T-cell (primary cell): ENCODE results near the gene MASP2. TPM values are rescaled to one million over a fixed set of nuclear protein-coding genes. Genes with fewer than 3 reads are reported as not detected.

ENCODE experiments used
- ATAC-seq, 4 experiments: fragments of 200-7000 bp in 3 of 4; fragments of 150-1000 bp in 1 of 4; cut with Tn5 transposase; replicated peaks in 1 of 4; 1 replicate in 3 of 4; 2 replicates in 1 of 4; pipeline ENCODE4 v1.10.0; 2021; ENCODE audit warnings: moderate library complexity in 3 of 4, mild to moderate bottlenecking in 2 of 4, moderate number of reproducible peaks in 1 of 4
- CTCF ChIA-PET, 2 donors: fragments of 300-600 bp; sonication (Branson Sonifier 250); formaldehyde crosslinking; loops; one replicate each; lab custom pipeline; 2022; ENCODE audit warnings: antibody characterized with exemption in 2 of 2; lab: Charles Lee
- POLR2A ChIA-PET, 2 donors: fragments of 300-600 bp; sonication (Branson Sonifier 250); formaldehyde crosslinking; loops; one replicate each; lab custom pipeline; 2022; ENCODE audit warnings: antibody characterized with exemption in 2 of 2; lab: Charles Lee
- DNase-seq, 35 experiments: peaks; one replicate each; pipeline versions ENCODE4 v3.0.0 to v3.0.0-alpha.2; 2013 to 2023
- H3K27ac ChIP-seq: one replicate; pipeline ENCODE4 v1.5.1; 2013; ENCODE audit warnings: low read length
- H3K27me3 ChIP-seq, 2 experiments: replicated peaks in 1 of 2; 1 replicate in 1 of 2; 2 replicates in 1 of 2; pipeline versions ENCODE4 v1.6.1 to v1.7.0; 2013; ENCODE audit warnings: low read length in 1 of 2, mixed read lengths in 1 of 2; ENCODE audit not compliant: control insufficient read depth in 2 of 2, insufficient read depth in 2 of 2; ENCODE audit errors: extremely low read depth in 1 of 2
- H3K36me3 ChIP-seq, 2 donors: 1 replicate in 1 of 2; 2 replicates in 1 of 2; pipeline versions ENCODE4 v1.6.1 to v1.7.0; 2013; ENCODE audit warnings: low read length in 1 of 2; ENCODE audit not compliant: control insufficient read depth in 2 of 2, insufficient read depth in 1 of 2; ENCODE audit errors: extremely low read depth in 1 of 2
- H3K4me1 ChIP-seq, 2 experiments: 1 replicate in 1 of 2; 2 replicates in 1 of 2; pipeline versions ENCODE4 v1.6.1 to v1.7.0; 2013; ENCODE audit warnings: low read length in 2 of 2, mixed read lengths in 1 of 2; ENCODE audit not compliant: insufficient read depth in 2 of 2, control insufficient read depth in 1 of 2; ENCODE audit errors: extremely low read depth in 1 of 2
- H3K4me3 ChIP-seq, 2 donors: 1 replicate in 1 of 2; 2 replicates in 1 of 2; pipeline versions ENCODE4 v1.5.1 to v1.7.0; 2013; ENCODE audit warnings: mild to moderate bottlenecking in 2 of 2, low read length in 1 of 2, moderate library complexity in 1 of 2; ENCODE audit not compliant: control insufficient read depth in 1 of 2; ENCODE audit errors: extremely low read depth in 1 of 2
- H3K9me3 ChIP-seq: 2 replicates; pipeline ENCODE4 v1.7.0; 2013
- H3K27ac Mint-ChIP-seq, 2 donors: one replicate each; pipeline ENCODE4 v1.8.0; 2020 to 2021; ENCODE audit warnings: mild to moderate bottlenecking in 2 of 2, mixed read lengths in 2 of 2
- H3K27me3 Mint-ChIP-seq, 2 donors: one replicate each; pipeline ENCODE4 v1.8.0; 2021 to 2022; ENCODE audit warnings: mixed read lengths in 2 of 2
- H3K36me3 Mint-ChIP-seq: one replicate; pipeline ENCODE4 v1.8.0; 2021; ENCODE audit warnings: mixed read lengths
- H3K4me1 Mint-ChIP-seq, 3 donors: one replicate each; pipeline ENCODE4 v1.8.0; 2020 to 2022; ENCODE audit warnings: mixed read lengths in 3 of 3, mild to moderate bottlenecking in 1 of 3
- H3K4me3 Mint-ChIP-seq, 3 donors: one replicate each; pipeline ENCODE4 v1.8.0; 2020 to 2022; ENCODE audit warnings: mild to moderate bottlenecking in 3 of 3, mixed read lengths in 3 of 3, moderate library complexity in 3 of 3
- H3K9me3 Mint-ChIP-seq, 3 donors: one replicate each; pipeline ENCODE4 v1.8.0; 2020 to 2022; ENCODE audit warnings: mixed read lengths in 3 of 3
- WGBS: methylation state at CpG from one replicate; pipeline ENCODE4 v1.1.5; 2013; ENCODE audit warnings: missing lambda C conversion rate; ENCODE audit not compliant: insufficient coverage; 5-methylcytosine and 5-hydroxymethylcytosine counted together
- total RNA-seq, 35 experiments: library from RNA in 6 of 35; stranded (reverse) in 6 of 35; fragments of 120-200 nt in 1 of 35; gene quantifications; one replicate each; pipeline versions ENCODE4 v1.2.1 to v1.2.4 and lab custom pipeline; 2013 to 2026

The MASP2 gene
- total RNA-seq, 5 donors from 2014 or later (not counting 1 experiment from before 2014, with no cell fraction given), result 0.33 to 0.38 TPM; not detected in 3

DNA sequence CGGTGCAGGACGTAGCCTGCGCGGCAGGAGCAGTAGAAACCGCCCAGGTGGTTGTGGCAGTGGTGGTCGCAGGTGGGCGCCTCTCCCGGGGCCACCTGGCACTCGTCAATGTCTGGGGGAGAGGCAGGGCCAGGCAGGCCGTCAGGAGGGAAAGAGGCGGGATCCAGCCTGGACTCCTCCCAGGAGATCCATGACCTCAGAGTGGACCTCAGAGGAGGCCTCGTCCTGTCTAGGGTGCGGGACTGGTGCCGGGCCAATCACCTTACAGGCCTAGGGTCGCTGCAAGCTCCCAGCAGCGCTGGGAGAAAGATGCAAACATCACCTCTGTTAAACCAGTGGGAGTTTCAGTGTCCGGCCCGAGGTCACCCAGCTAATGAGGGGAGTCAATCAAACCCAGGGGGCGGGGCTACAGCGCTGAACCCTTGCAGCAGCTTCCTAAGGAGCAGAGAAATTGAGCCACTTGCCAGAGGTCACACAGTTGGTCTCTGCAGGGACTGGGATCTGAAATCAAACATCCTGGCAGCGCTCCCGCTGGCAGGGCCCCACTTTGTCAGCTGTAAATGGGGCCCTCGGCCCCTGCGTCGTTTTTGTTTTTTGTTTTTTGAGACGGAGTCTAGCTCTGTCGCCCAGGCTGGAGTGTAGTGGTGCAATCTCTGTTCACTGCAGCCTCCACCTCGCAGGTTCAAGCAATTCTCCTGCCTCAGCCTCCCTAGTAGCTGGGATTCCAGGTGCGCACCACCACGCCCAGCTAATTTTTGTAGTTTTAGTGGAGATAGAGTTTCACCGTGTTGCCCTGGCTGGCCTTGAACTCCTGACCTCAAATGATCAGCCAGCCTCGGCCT, 1.4 kb downstream of the MASP2 start:
- ATAC-seq, result no peak
- no peaks in the 10 kb centered on the region for H3K36me3 Mint-ChIP-seq
- CTCF ChIA-PET, result interaction anchor here in 1 of 2 donors (0.6 kb wide), 1 partner anchor 8 kb away, joined by 9 read pairs; no protein-coding TSS in a partner anchor

DNA sequence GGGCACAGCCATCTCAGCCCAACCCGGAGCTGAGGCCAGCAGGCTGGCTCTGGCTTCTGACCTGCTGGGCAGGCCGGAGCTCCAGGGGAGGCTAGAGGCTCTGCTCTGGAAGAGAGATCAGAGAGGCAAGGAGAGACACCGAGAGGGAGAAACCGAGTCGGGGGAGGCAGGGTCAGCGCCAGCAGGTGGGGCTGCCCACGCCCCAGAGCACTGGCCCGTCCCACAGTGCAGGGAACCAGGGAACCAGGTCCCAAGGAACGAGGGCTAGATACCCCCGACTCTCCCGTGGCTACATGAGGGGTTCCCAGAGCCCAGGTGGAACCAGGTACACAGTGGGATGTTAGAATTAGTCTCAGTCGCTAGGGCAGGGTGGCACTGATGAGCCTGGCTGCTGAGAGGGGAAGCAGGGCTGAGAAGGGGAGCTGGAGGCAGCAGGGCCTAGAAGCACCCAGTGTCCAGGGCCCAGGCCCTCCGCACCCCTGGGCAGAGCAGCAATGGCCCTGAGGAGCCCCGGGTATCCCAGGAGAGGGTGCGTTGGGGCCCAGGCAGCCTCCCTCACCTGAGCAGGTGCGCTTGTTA, 2.1 kb downstream of the MASP2 start:
- ChIA-PET POLR2A (no interaction called here), CTCF (no interaction called here)
- no peak overlapping the region for H3K27ac ChIP-seq
- Mint-ChIP-seq H3K4me3 (no peak overlapping the region), H3K36me3 (no peaks in the 10 kb centered on the region), H3K9me3 (no peaks in the 10 kb centered on the region), H3K4me1 (no peaks in the 10 kb centered on the region), H3K27me3 (no peaks in the 10 kb centered on the region), H3K27ac (no peak overlapping the region)
- ATAC-seq (no peak), DNase-seq (no peak)
- H3K27me3 ChIP-seq, result peaks cover 0 to 3% of the 10 kb centered on the region in 2 experiments
- 82% methylated on average over 16 of the region's 16 CpGs for WGBS
- no peaks in the 10 kb centered on the region for H3K9me3 ChIP-seq
- no peaks in the 10 kb centered on the region for H3K4me1 ChIP-seq
- H3K36me3 ChIP-seq, result no peaks in the 10 kb centered on the region
- no peak overlapping the region for H3K4me3 ChIP-seq

More for the DNA sequence above, 1.4 kb downstream of the MASP2 start:
- H3K4me1 ChIP-seq, result no peaks in the 10 kb centered on the region
- H3K9me3 ChIP-seq, result no peaks in the 10 kb centered on the region
- Mint-ChIP-seq H3K27ac (no peak overlapping the region), H3K4me1 (no peaks in the 10 kb centered on the region), H3K4me3 (no peak overlapping the region), H3K27me3 (no peaks in the 10 kb centered on the region), H3K9me3 (no peaks in the 10 kb centered on the region)
- H3K36me3 ChIP-seq, result no peaks in the 10 kb centered on the region
- H3K27me3 ChIP-seq, result peaks cover 0 to 3% of the 10 kb centered on the region in 2 experiments
- no peak overlapping the region for H3K4me3 ChIP-seq
- POLR2A ChIA-PET, result no interaction called here
- no peak overlapping the region for H3K27ac ChIP-seq
- no peak for DNase-seq
- 76% methylated on average over 22 of the region's 32 CpGs for WGBS

DNA sequence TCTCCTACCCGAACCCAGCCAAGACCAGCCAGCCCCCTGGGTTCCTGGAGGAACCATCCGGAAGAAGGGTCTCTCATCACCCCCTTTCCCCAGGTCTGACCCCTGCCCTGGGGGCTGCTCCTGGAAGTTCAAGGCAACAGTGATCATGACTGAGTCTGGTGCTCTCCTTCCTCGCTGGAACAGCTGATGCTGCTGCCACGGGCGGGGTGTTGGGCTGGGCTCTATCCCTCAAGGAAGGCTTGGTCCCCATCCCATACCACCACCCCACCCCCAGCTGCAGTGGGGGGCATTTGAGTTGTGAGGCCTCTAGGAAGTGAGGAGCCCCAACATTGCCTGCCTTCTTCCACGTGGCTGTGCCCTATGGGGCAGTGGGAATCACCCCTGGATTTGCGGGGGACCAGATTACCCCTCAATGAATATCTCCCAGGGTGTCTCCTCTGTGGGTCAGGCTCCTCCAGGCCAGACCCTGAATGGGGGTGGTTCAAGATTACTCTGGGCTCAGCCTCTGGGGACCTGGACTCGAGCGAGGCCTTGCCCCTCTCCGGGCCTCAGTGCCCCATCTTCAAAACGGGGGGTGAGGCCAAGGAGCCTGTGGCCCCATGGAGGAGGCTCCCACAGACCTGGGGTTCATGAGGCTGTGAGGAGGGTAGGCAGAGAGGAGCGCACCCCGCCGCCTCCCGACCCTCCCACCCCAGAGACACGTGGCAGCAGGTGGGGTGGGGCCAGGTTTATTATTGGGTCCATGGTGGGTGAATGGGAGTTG, 2.8 kb downstream of the MASP2 start:
- no peak overlapping the region for H3K4me3 Mint-ChIP-seq
- DNase-seq (no peak), ATAC-seq (no peak)
- no peaks in the 10 kb centered on the region for H3K36me3 Mint-ChIP-seq
- no peaks in the 10 kb centered on the region for H3K9me3 Mint-ChIP-seq
- H3K4me1 Mint-ChIP-seq, result no peaks in the 10 kb centered on the region
- ChIA-PET CTCF (no interaction called here), POLR2A (no interaction called here)
- H3K4me1 ChIP-seq, result no peaks in the 10 kb centered on the region
- no peaks in the 10 kb centered on the region for H3K27me3 Mint-ChIP-seq
- H3K36me3 ChIP-seq, result no peaks in the 10 kb centered on the region
- peaks cover 0 to 9% of the 10 kb centered on the region in 2 experiments for H3K27me3 ChIP-seq
- 68% methylated on average over 4 of the region's 16 CpGs for WGBS
- H3K27ac Mint-ChIP-seq, result no peak overlapping the region
- H3K4me3 ChIP-seq, result no peak overlapping the region
- H3K27ac ChIP-seq, result no peak overlapping the region
- H3K9me3 ChIP-seq, result no peaks in the 10 kb centered on the region

DNA sequence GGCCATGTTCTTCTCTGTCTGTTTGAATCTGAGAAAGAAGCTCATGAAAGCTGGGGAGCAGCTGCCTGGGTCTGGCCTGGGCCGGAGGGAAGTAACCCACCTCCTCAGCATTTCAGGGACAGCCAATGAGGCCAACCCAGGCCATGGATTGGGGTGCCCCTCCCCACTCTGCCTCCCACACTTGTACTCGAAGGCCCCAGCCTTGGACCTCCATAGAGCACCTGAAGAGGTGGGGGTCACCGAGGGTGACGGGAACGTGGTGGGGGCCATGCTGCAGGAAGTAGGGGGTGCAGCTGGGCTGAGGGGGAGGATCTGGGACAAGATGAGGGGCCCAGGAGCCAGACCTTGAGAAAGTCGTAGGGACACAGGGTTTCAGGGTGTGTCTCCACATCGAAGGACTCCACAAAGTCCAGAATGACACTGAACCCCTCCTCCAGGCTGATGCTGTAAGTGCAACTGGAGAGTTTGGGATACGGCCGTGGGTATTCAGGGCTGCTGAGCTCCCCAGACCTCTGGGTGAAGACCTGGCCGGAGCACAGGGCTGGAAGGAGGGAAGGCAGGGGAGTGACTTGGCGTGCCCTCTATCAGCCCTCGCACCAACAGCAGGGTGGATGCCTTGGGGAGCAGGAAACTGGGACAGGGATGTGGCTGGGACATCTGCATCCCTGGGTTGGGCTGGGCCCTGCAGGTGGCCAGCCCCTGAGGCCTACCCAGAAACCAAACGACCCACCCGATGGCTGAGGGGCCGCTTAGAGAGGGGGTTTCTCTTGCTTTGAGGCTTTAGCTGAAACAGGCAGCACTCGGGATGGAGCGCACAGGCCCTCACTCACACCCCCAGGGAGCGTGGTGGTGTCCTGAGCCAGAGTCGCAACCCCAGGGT, 3.8 kb downstream of the MASP2 start:
- Histone ChIP-seq H3K36me3 (no peaks in the 10 kb centered on the region), H3K9me3 (no peaks in the 10 kb centered on the region), H3K27ac (no peak overlapping the region), H3K27me3 (peaks cover 0 to 18% of the 10 kb centered on the region in 2 experiments), H3K4me1 (no peaks in the 10 kb centered on the region), H3K4me3 (no peak overlapping the region)
- DNase-seq (no peak), ATAC-seq (no peak)
- no peak overlapping the region for H3K4me3 Mint-ChIP-seq
- H3K4me1 Mint-ChIP-seq, result no peaks in the 10 kb centered on the region
- POLR2A ChIA-PET, result no interaction called here
- no peaks in the 10 kb centered on the region for H3K9me3 Mint-ChIP-seq
- no peaks in the 10 kb centered on the region for H3K27me3 Mint-ChIP-seq
- 83% methylated on average over 10 of the region's 19 CpGs for WGBS
- H3K27ac Mint-ChIP-seq, result no peak overlapping the region
- CTCF ChIA-PET, result no interaction called here
- no peaks in the 10 kb centered on the region for H3K36me3 Mint-ChIP-seq

DNA sequence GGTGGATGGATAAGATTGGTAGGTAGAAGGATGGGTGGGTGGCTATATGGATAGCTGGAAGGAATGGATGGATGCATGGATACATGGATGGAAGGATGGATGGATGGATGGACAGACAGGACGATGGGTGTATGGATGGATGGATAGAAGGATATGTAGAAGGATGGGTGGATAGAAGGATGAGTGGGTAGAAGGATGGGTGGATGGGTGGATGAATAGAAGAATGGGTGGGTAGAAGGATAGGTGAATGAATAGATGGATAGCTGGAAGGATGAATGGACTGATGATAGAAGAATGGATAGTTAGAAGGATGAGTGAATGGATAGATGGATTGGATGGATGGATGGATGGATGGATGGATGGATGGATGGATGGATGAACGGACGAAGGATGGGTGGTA, 5.0 kb downstream of the MASP2 start:
- Mint-ChIP-seq H3K27me3 (no peaks in the 10 kb centered on the region), H3K27ac (no peak overlapping the region), H3K36me3 (no peaks in the 10 kb centered on the region), H3K9me3 (no peaks in the 10 kb centered on the region), H3K4me1 (peaks cover 6 to 7% (median 6%) of the 10 kb centered on the region in 3 donors), H3K4me3 (no peak overlapping the region)
- Histone ChIP-seq H3K36me3 (no peaks in the 10 kb centered on the region), H3K27me3 (peaks cover 0 to 22% of the 10 kb centered on the region in 2 experiments), H3K9me3 (no peaks in the 10 kb centered on the region), H3K4me3 (no peak overlapping the region), H3K4me1 (peaks cover 3 to 5% of the 10 kb centered on the region in 2 experiments), H3K27ac (no peak overlapping the region)
- WGBS, result 82% methylated on average over 3 of the region's 3 CpGs
- DNase-seq (no peak), ATAC-seq (no peak)
- POLR2A ChIA-PET, result interaction anchor here in 1 of 2 donors (0.7 kb wide), 1 partner anchor 148 kb away, joined by 4 read pairs; no protein-coding TSS in a partner anchor
- CTCF ChIA-PET, result no interaction called here
